IMR-90 (cell line): ENCODE results near the gene MYO1A. TPM values are rescaled to one million over a fixed set of nuclear protein-coding genes. Genes with fewer than 3 reads are reported as not detected.

ENCODE experiments used
- ATAC-seq: fragments of 200-7000 bp; cut with Tn5 transposase; 2 replicates; pipeline ENCODE4 v1.9.1; 2020; ENCODE audit warnings: low read depth, mild to moderate bottlenecking, moderate library complexity
- BruUV-seq: library from RNA; stranded (reverse); fragments of 400-500 nt; replicated peaks from 2 replicates; lab custom pipeline; 2021; lab: Mats Ljungman, UMichigan
- CTCF ChIA-PET: fragments of 300-600 bp; formaldehyde crosslinking; extraction: SDS; loops from one replicate; lab custom pipeline; 2021; ENCODE audit warnings: antibody characterized with exemption; lab: Yijun Ruan, JAX
- POLR2A ChIA-PET: fragments of 300-600 bp; sonication (Branson Sonifier 250); formaldehyde crosslinking; loops from one replicate; lab custom pipeline; 2022; ENCODE audit warnings: antibody characterized with exemption; ENCODE audit not compliant: unreplicated experiment; lab: Charles Lee
- DNase-seq: peaks from one replicate; pipeline ENCODE4 v3.0.0; 2013
- H2AFZ ChIP-seq: replicated peaks from 2 replicates; pipeline ENCODE3; 2013; ENCODE audit warnings: low read length, mild to moderate bottlenecking; ENCODE audit not compliant: poor library complexity
- H2AK5ac ChIP-seq: 2 replicates; pipeline ENCODE4 v1.6.1; 2013; ENCODE audit warnings: low read depth, low read length, inconsistent platforms
- H2AK9ac ChIP-seq: replicated peaks from 2 replicates; pipeline ENCODE3; 2013; ENCODE audit warnings: mild to moderate bottlenecking, low read depth, low read length, moderate library complexity; ENCODE audit not compliant: poor library complexity
- H2BK120ac ChIP-seq: 2 replicates; pipeline ENCODE4 v1.6.1; 2013; ENCODE audit warnings: low read depth, low read length, inconsistent platforms
- H2BK15ac ChIP-seq: 3 replicates; pipeline ENCODE4 v1.6.1; 2013; ENCODE audit warnings: low read depth, low read length, inconsistent platforms
- H2BK20ac ChIP-seq: 2 replicates; pipeline ENCODE4 v1.6.1; 2013; ENCODE audit warnings: low read depth, mild to moderate bottlenecking, inconsistent platforms, low read length, moderate library complexity
- H2BK5ac ChIP-seq: 2 replicates; pipeline ENCODE4 v1.6.1; 2013; ENCODE audit warnings: mild to moderate bottlenecking, low read depth, low read length, inconsistent platforms; ENCODE audit not compliant: poor library complexity, severe bottlenecking
- H3K14ac ChIP-seq: replicated peaks from 2 replicates; pipeline ENCODE4 v1.6.1; 2013; ENCODE audit warnings: low read depth, low read length, inconsistent platforms
- H3K18ac ChIP-seq: 2 replicates; pipeline ENCODE4 v1.6.1; 2013; ENCODE audit warnings: low read depth, low read length, control low read depth
- H3K23ac ChIP-seq: 2 replicates; pipeline ENCODE4 v1.6.1; 2013; ENCODE audit warnings: low read depth, low read length, inconsistent platforms
- H3K27ac ChIP-seq: 2 replicates; pipeline ENCODE4 v1.5.1; 2013; ENCODE audit warnings: mild to moderate bottlenecking, control low read depth, low read length; ENCODE audit not compliant: insufficient read depth
- H3K27me3 ChIP-seq: 2 replicates; pipeline ENCODE4 v1.6.1; 2013; ENCODE audit warnings: low read length; ENCODE audit not compliant: control insufficient read depth, insufficient read depth
- H3K36me3 ChIP-seq: 2 replicates; pipeline ENCODE4 v1.6.1; 2013; ENCODE audit warnings: low read length, mixed read lengths; ENCODE audit not compliant: control insufficient read depth, insufficient read depth
- H3K4ac ChIP-seq: 2 replicates; pipeline ENCODE4 v1.6.1; 2013; ENCODE audit warnings: low read depth, low read length, inconsistent platforms
- H3K4me1 ChIP-seq: 2 replicates; pipeline ENCODE4 v1.6.1; 2013; ENCODE audit warnings: low read length, mixed read lengths; ENCODE audit not compliant: control insufficient read depth, insufficient read depth
- H3K4me2 ChIP-seq: 2 replicates; pipeline ENCODE4 v1.6.1; 2013; ENCODE audit warnings: low read depth, mild to moderate bottlenecking, control low read depth, low read length, moderate library complexity
- H3K4me3 ChIP-seq: 2 replicates; pipeline ENCODE4 v1.5.1; 2013; ENCODE audit warnings: low read depth, mild to moderate bottlenecking, control low read depth, low read length, moderate library complexity; ENCODE audit not compliant: insufficient read depth
- H3K56ac ChIP-seq: 2 replicates; pipeline ENCODE4 v1.6.1; 2013; ENCODE audit warnings: low read length, inconsistent platforms; ENCODE audit not compliant: insufficient read depth; ENCODE audit errors: extremely low read depth
- H3K79me1 ChIP-seq, 2 experiments: 2 replicates each; pipeline ENCODE4 v1.6.1; 2013; ENCODE audit warnings: low read length in 2 of 2, inconsistent platforms in 1 of 2, low read depth in 1 of 2
- H3K9ac ChIP-seq: 2 replicates; pipeline ENCODE4 v1.6.1; 2013; ENCODE audit warnings: low read depth, low read length, control low read depth
- H3K9me1 ChIP-seq: 2 replicates; pipeline ENCODE4 v1.6.1; 2013; ENCODE audit warnings: low read length, inconsistent platforms; ENCODE audit not compliant: insufficient read depth
- H3K9me3 ChIP-seq: 2 replicates; pipeline ENCODE4 v1.6.1; 2013; ENCODE audit warnings: low read length; ENCODE audit not compliant: control insufficient read depth, insufficient read depth
- H4K20me1 ChIP-seq: 2 replicates; pipeline ENCODE4 v1.6.1; 2013; ENCODE audit warnings: low read length, inconsistent platforms; ENCODE audit not compliant: insufficient read depth
- H4K5ac ChIP-seq: 2 replicates; pipeline ENCODE4 v1.6.1; 2013; ENCODE audit warnings: mild to moderate bottlenecking, low read depth, low read length, control low read depth
- H4K8ac ChIP-seq, 2 experiments: 2 replicates each; pipeline ENCODE4 v1.6.1; 2013; ENCODE audit warnings: low read depth in 2 of 2, low read length in 2 of 2, control low read depth in 1 of 2, inconsistent platforms in 1 of 2
- H4K91ac ChIP-seq: 2 replicates; pipeline ENCODE4 v1.6.1; 2013; ENCODE audit warnings: low read depth, low read length, inconsistent platforms; ENCODE audit not compliant: insufficient read depth
- CEBPB ChIP-seq: IDR thresholded peaks from 2 replicates; pipeline ENCODE4 v1.6.1; 2012; ENCODE audit warnings: low read depth, low read length, improper control_type of control experiment
- CHD1 ChIP-seq: IDR thresholded peaks from 2 replicates; pipeline ENCODE4 v1.6.1; 2012; ENCODE audit warnings: low read depth, low read length, improper control_type of control experiment
- FOS ChIP-seq: fragments of 150-350 bp; IDR thresholded peaks from 2 replicates; pipeline ENCODE4 v1.6.1; 2016; ENCODE audit warnings: low read depth, low read length
- MAFK ChIP-seq: IDR thresholded peaks from 2 replicates; pipeline ENCODE4 v1.6.1; 2012; ENCODE audit warnings: low read depth, low read length, improper control_type of control experiment
- MXI1 ChIP-seq: IDR thresholded peaks from 2 replicates; pipeline ENCODE4 v1.6.1; 2012; ENCODE audit warnings: low read depth, mild to moderate bottlenecking, low read length, moderate library complexity, borderline replicate concordance
- NFE2L2 ChIP-seq: fragments of 150-350 bp; IDR thresholded peaks from 2 replicates; pipeline ENCODE4 v1.6.1; 2016; ENCODE audit warnings: low read depth, mild to moderate bottlenecking, low read length
- POLR2A ChIP-seq: IDR thresholded peaks from 2 replicates; pipeline ENCODE4 v1.6.1; 2012; ENCODE audit warnings: mild to moderate bottlenecking, low read depth, low read length
- RAD21 ChIP-seq: IDR thresholded peaks from 2 replicates; pipeline ENCODE4 v1.6.1; 2012; ENCODE audit warnings: low read length, improper control_type of control experiment
- SMC3 ChIP-seq: fragments of 150-350 bp; IDR thresholded peaks from 2 replicates; pipeline ENCODE4 v1.6.1; 2016; ENCODE audit warnings: low read depth, mild to moderate bottlenecking, antibody characterized with exemption, low read length, moderate library complexity
- USF2 ChIP-seq: fragments of 150-350 bp; IDR thresholded peaks from 2 replicates; pipeline ENCODE4 v1.6.1; 2017; ENCODE audit warnings: mild to moderate bottlenecking, antibody characterized with exemption, low read length, low read depth
- WGBS, 2 experiments: methylation state at CpG; one replicate each; pipeline versions ENCODE4 v1.1.5 to v1.1.7; 2013; ENCODE audit warnings: missing lambda C conversion rate in 2 of 2; ENCODE audit not compliant: insufficient read length in 1 of 2; ENCODE audit errors: extremely low coverage in 2 of 2; 5-methylcytosine and 5-hydroxymethylcytosine counted together
- dilution Hi-C: fragments of 300-500 bp; cut with HindIII; formaldehyde crosslinking; loops from one replicate; pipeline ENCODE4 v1.14.3; 2018; ENCODE audit warnings: low sequenced_read_pairs; ENCODE audit not compliant: unreplicated experiment
- in situ Hi-C: fragments of 300-500 bp; cut with MboI; formaldehyde crosslinking; loops from 3 replicates; pipeline ENCODE4 v1.14.3; 2019; ENCODE audit warnings: low sequenced_read_pairs, inconsistent platforms, mixed read lengths
- intact Hi-C: fragments of 100-400 bp; cut with micrococcal nuclease; formaldehyde crosslinking; loops from 2 replicates; pipeline ENCODE4 v1.10.0; 2022
- polyA plus RNA-seq, 3 experiments: library from polyadenylated mRNA; depleted of rRNA; stranded (reverse); fragments of >200 nt; gene quantifications; 2 replicates each; pipeline ENCODE4 v1.2.3, GENCODE V29; 2012; ENCODE audit warnings: low replicate concordance in 1 of 3
- total RNA-seq: library from RNA; depleted of rRNA; stranded (reverse); fragments of >200 nt; gene quantifications from 2 replicates; pipeline ENCODE4 v1.2.3, GENCODE V29; 2012
- TF ChIP-seq, protein P1 (sequence below): fragments of 150-350 bp; IDR thresholded peaks from 2 replicates; pipeline ENCODE4 v1.6.1; 2016; ENCODE audit warnings: low read depth, mild to moderate bottlenecking, low read length, moderate library complexity, borderline replicate concordance

The MYO1A gene
- total and polyA plus RNA-seq, 2 of the 4 experiments (the other 2 are of a cell fraction), result under 0.01 TPM; not detected in 1

- 100% methylated on average over 1 of the region's 6 CpGs; no CpG with 5 or more reads in 1 of the 2 experiments for WGBS, 2 experiments
- no peak overlapping the region for H2BK5ac ChIP-seq
- H2BK20ac ChIP-seq, result no peak overlapping the region
- H3K9ac ChIP-seq, result no peak overlapping the region
- DNase-seq (no peak), ATAC-seq (no peak)
- H3K4me2 ChIP-seq, result no peak overlapping the region
- H3K14ac ChIP-seq, result no peak overlapping the region
- intact Hi-C loops (no loop called here), dilution Hi-C loops (no loop called here), in situ Hi-C loops (loop anchor here (25.0 kb wide), 1 partner anchor 486 kb away; the partner anchor contains the start of gene RBMS2)
- no peak overlapping the region for H2BK120ac ChIP-seq
- H3K4ac ChIP-seq, result no peak overlapping the region
- no peak overlapping the region for H3K18ac ChIP-seq
- H4K5ac ChIP-seq, result no peak overlapping the region
- no peaks in the 10 kb centered on the region for H3K27me3 ChIP-seq
- no peak overlapping the region for H4K91ac ChIP-seq
- H2AK9ac ChIP-seq, result no peak overlapping the region
- H2AK5ac ChIP-seq, result no peak overlapping the region
- peaks cover 41% of the 10 kb centered on the region for H3K36me3 ChIP-seq
- POLR2A ChIA-PET, result no interaction called here
- no peaks in the 10 kb centered on the region for H3K9me3 ChIP-seq
- peaks cover 39% of the 10 kb centered on the region for H4K20me1 ChIP-seq
- H3K9me1 ChIP-seq, result peaks cover 17% of the 10 kb centered on the region
- CTCF ChIA-PET, result no interaction called here
- TF ChIP-seq RAD21 (no peak), CHD1 (no peak), MXI1 (no peak), USF2 (no peak), SMC3 (no peak), CEBPB (no peak), MAFK (no peak), FOS (no peak), POLR2A (no peak), NFE2L2 (no peak)
- TF ChIP-seq, protein P1, sequence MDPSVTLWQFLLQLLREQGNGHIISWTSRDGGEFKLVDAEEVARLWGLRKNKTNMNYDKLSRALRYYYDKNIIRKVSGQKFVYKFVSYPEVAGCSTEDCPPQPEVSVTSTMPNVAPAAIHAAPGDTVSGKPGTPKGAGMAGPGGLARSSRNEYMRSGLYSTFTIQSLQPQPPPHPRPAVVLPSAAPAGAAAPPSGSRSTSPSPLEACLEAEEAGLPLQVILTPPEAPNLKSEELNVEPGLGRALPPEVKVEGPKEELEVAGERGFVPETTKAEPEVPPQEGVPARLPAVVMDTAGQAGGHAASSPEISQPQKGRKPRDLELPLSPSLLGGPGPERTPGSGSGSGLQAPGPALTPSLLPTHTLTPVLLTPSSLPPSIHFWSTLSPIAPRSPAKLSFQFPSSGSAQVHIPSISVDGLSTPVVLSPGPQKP, result no peak
- no peak overlapping the region for H3K56ac ChIP-seq
- H3K23ac ChIP-seq, result no peak overlapping the region
- H2AFZ ChIP-seq, result no peak overlapping the region
- no peak overlapping the region for H4K8ac ChIP-seq
- peaks cover 13 to 54% of the 10 kb centered on the region in 2 experiments for H3K79me1 ChIP-seq
- no TSS peak for BruUV-seq
- peaks cover 6% of the 10 kb centered on the region for H3K4me1 ChIP-seq
- no peak overlapping the region for H2BK15ac ChIP-seq
- no peak overlapping the region for H3K4me3 ChIP-seq
- H3K27ac ChIP-seq, result no peak overlapping the region
Observed at GRCh38 chr12:56998316-56998715, 51.6 kb downstream of the MYO1A start.
